Transverse colon (tissue), 4 donors: Measurements from ENCODE around the gene VTCN1. TPM values are rescaled to one million over a fixed set of nuclear protein-coding genes. Genes with fewer than 3 reads are reported as not detected.

ENCODE experiments used
- DNase-seq: peaks from one replicate; pipeline ENCODE4 v3.0.0-alpha.2; 2019
- H3K27ac ChIP-seq, 4 donors: fragments of 200-600 bp; sonication (generic); 2 replicates each; pipeline ENCODE4 v1.5.1; 2016 to 2018; ENCODE audit warnings: inconsistent platforms in 4 of 4
- H3K27me3 ChIP-seq: fragments of 200-600 bp; sonication (generic); 2 replicates; pipeline ENCODE4 v1.5.1; 2017; ENCODE audit warnings: inconsistent platforms
- H3K36me3 ChIP-seq, 4 donors: fragments of 200-600 bp; sonication (generic); 2 replicates each; pipeline ENCODE4 v1.5.1; 2017 to 2019; ENCODE audit warnings: inconsistent platforms in 4 of 4
- H3K4me1 ChIP-seq, 4 donors: fragments of 200-600 bp; sonication (generic); 2 replicates each; pipeline ENCODE4 v1.5.1; 2017 to 2020; ENCODE audit warnings: inconsistent platforms in 4 of 4
- H3K4me3 ChIP-seq, 4 donors: fragments of 200-600 bp; sonication (generic); 1 replicate in 1 of 4; 2 replicates in 3 of 4; pipeline versions ENCODE4 v1.5.1 to v1.6.1; 2017 to 2019; ENCODE audit warnings: inconsistent platforms in 4 of 4
- H3K9me3 ChIP-seq, 2 donors: fragments of 200-600 bp; sonication (generic); 2 replicates each; pipeline ENCODE4 v1.5.1; 2017 to 2019; ENCODE audit warnings: inconsistent platforms in 2 of 2
- CTCF ChIP-seq, 5 experiments: fragments of 200-600 bp in 3 of 5; fragments of 450-650 bp in 2 of 5; sonication (generic) in 3 of 5; IDR thresholded peaks; 1 replicate in 2 of 5; 2 replicates in 3 of 5; pipeline ENCODE4 v1.5.1; 2016 to 2017; ENCODE audit warnings: antibody characterized with exemption in 5 of 5, inconsistent platforms in 3 of 5, mild to moderate bottlenecking in 2 of 5, moderate library complexity in 1 of 5
- EP300 ChIP-seq: sonication (generic); formaldehyde crosslinking; IDR thresholded peaks from one replicate; pipeline ENCODE4 v1.6.1; 2017; ENCODE audit warnings: antibody characterized with exemption, low read depth
- POLR2A ChIP-seq: fragments of 450-650 bp; IDR thresholded peaks from one replicate; pipeline ENCODE4 v1.6.1; 2016; ENCODE audit warnings: antibody characterized with exemption, mild to moderate bottlenecking, moderate library complexity
- POLR2AphosphoS5 ChIP-seq, 3 donors: sonication (generic); formaldehyde crosslinking; IDR thresholded peaks; one replicate each; pipeline ENCODE4 v1.6.1; 2016; ENCODE audit warnings: antibody characterized with exemption in 3 of 3
- WGBS, 2 donors: methylation state at CpG; one replicate each; pipeline ENCODE4 v1.1.5; 2018; ENCODE audit warnings: low coverage in 1 of 2; 5-methylcytosine and 5-hydroxymethylcytosine counted together
- in situ Hi-C, 4 donors: fragments of 200-750 bp; cut with MboI; loops; one replicate each; pipeline versions ENCODE4 v1.15.0 to v1.15.1; 2017; ENCODE audit warnings: low sequenced_read_pairs in 3 of 4, low pct_ligation_motif_present in 1 of 4, low pct_unique_long_range_greater_than_20kb in 1 of 4
- intact Hi-C: fragments of 100-400 bp; cut with DNase I; formaldehyde crosslinking; loops from one replicate; pipeline ENCODE4 v1.15.1; 2023; ENCODE audit warnings: low total_unique reads
- total RNA-seq, 4 donors: library from RNA; depleted of rRNA; stranded (reverse); fragments of >200 nt; gene quantifications; one replicate each; pipeline ENCODE4 v1.1.0, GENCODE V29; 2016

Gene VTCN1
- total RNA-seq, 4 donors from 2014 or later, result not detected

- H3K4me1 ChIP-seq, result no peaks in the 10 kb centered on the region
- H3K9me3 ChIP-seq, result no peaks in the 10 kb centered on the region
- no peak for DNase-seq
- no peak overlapping the region for H3K4me3 ChIP-seq
- 95 to 100% methylated on average over 1 of the region's 1 CpG for WGBS, 2 donors
- in situ Hi-C loops (loop anchor here in 1 of 4 donors (25.0 kb wide), 1 partner anchor 811 kb away; no protein-coding TSS in a partner anchor), intact Hi-C loops (no loop called here)
- TF ChIP-seq CTCF (IDR thresholded peaks at IDR 0.05) (no peak), EP300 (no peak), POLR2AphosphoS5 (IDR thresholded peaks at IDR 0.05) (no peak), POLR2A (no peak)
- peaks cover 0 to 20% (median 4%) of the 10 kb centered on the region in 4 donors for H3K36me3 ChIP-seq
- no peaks in the 10 kb centered on the region for H3K27me3 ChIP-seq
- H3K27ac ChIP-seq, result no peak overlapping the region
Measured at GRCh38 chr1:117101334-117101733, 109.4 kb downstream of the VTCN1 start.

- in situ Hi-C loops, result no loop called here
- WGBS, 2 donors, result 82 to 90% methylated on average over 4 of the region's 4 CpGs
- peaks cover 0 to 5% (median 4%) of the 10 kb centered on the region in 4 donors for H3K4me1 ChIP-seq
- peaks cover 0 to 27% (median 4%) of the 10 kb centered on the region in 4 donors for H3K36me3 ChIP-seq
- DNase-seq, result no peak
- no peak overlapping the region for H3K4me3 ChIP-seq
- H3K9me3 ChIP-seq, result no peaks in the 10 kb centered on the region
- TF ChIP-seq POLR2A (no peak), CTCF (IDR thresholded peaks at IDR 0.05) (no peak), POLR2AphosphoS5 (IDR thresholded peaks at IDR 0.05) (no peak), EP300 (no peak)
- intact Hi-C loops, result no loop called here
- no peaks in the 10 kb centered on the region for H3K27me3 ChIP-seq
- H3K27ac ChIP-seq, result no peak overlapping the region
Measured at GRCh38 chr1:117098287-117098890, 112.3 kb downstream of the VTCN1 start.

GRCh38 chr1:117097443-117097842, 113.3 kb downstream of the VTCN1 start:
- peaks cover 0 to 30% (median 4%) of the 10 kb centered on the region in 4 donors for H3K36me3 ChIP-seq
- H3K27me3 ChIP-seq, result no peaks in the 10 kb centered on the region
- peaks cover 0 to 10% (median 5%) of the 10 kb centered on the region in 4 donors for H3K4me1 ChIP-seq
- H3K9me3 ChIP-seq, result no peaks in the 10 kb centered on the region
- H3K27ac ChIP-seq, result no peak overlapping the region
- WGBS, 2 donors, result 85 to 94% methylated on average over 3 to 4 of the region's 4 CpGs
- no peak overlapping the region for H3K4me3 ChIP-seq
- no peak for DNase-seq
- no peak for TF ChIP-seq POLR2AphosphoS5 (IDR thresholded peaks at IDR 0.05)
- TF ChIP-seq CTCF (IDR thresholded peaks at IDR 0.05), result no peak
- no peak for TF ChIP-seq EP300
- intact Hi-C loops, result no loop called here
- in situ Hi-C loops, result no loop called here

GRCh38 chr1:117096951-117097408, 113.7 kb downstream of the VTCN1 start:
- H3K36me3 ChIP-seq, result peaks cover 0 to 32% (median 4%) of the 10 kb centered on the region in 4 donors
- intact Hi-C loops (no loop called here), in situ Hi-C loops (no loop called here)
- peaks cover 0 to 10% (median 5%) of the 10 kb centered on the region in 4 donors for H3K4me1 ChIP-seq
- no peak for TF ChIP-seq CTCF (IDR thresholded peaks at IDR 0.05)
- no peak for TF ChIP-seq POLR2AphosphoS5 (IDR thresholded peaks at IDR 0.05)
- TF ChIP-seq POLR2A, result no peak
- no peak for TF ChIP-seq EP300
- no peak overlapping the region for H3K4me3 ChIP-seq
- WGBS, 2 donors, result 94 to 97% methylated on average over 3 of the region's 3 CpGs
- no peak overlapping the region for H3K27ac ChIP-seq
- DNase-seq, result no peak
- no peaks in the 10 kb centered on the region for H3K27me3 ChIP-seq
- no peaks in the 10 kb centered on the region for H3K9me3 ChIP-seq
